Activated T-cell treated with anti-CD3 and anti-CD28 coated beads for 1 hour (primary cell): ENCODE data around the gene SLC16A6.
"Not testable (repeated sequence)": the region's sequence is repeated elsewhere in the genome, so short reads cannot be mapped to it uniquely, and the experiment has no call there.

Source experiments
- DNase-seq: peaks from one replicate; pipeline ENCODE4 v3.0.0-alpha.2; 2020; ENCODE audit warnings: low read depth

SLC16A6 gene

DNA sequence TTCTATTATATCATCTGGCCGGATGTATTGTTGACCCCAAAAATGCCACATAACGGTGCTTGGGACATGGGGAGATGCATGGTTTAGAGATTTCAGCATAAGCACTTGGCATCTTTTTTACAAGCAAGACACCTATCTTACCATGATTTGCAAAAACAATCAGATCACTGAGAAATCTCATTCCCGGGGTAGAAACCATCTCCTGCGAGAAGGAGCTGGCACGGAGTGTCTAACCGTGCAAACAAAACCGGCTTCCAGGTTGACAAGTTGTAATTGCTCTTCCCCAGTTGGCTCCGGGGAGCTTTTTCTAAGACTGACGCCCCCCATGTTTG, 1.0 kb downstream of the SLC16A6 start:
- DNase-seq = no peak

- DNase-seq = no peak
These were observed 1.5 kb downstream of the SLC16A6 start for GRCh38 chr17:68289473-68289872.

DNA sequence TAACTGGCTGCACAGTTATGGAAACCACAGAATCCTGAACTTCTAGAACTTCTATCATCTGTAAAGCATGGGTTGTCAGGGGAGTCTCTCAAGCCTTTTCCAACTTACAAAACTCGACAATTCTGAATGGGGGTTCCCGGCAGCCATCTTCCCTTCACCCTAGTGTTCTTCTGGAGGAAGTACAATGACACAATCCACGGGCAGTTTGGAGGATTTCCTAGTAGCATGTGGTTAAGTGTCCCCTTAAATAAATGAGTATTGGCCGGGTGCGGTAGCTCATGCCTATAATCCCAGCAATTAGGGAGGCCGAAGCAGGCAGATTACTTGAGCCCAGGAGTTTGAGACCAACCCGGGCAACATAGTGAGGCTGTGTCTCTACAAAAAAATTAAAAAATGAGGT, 2.1 kb downstream of the SLC16A6 start:
- no peak for DNase-seq

DNA sequence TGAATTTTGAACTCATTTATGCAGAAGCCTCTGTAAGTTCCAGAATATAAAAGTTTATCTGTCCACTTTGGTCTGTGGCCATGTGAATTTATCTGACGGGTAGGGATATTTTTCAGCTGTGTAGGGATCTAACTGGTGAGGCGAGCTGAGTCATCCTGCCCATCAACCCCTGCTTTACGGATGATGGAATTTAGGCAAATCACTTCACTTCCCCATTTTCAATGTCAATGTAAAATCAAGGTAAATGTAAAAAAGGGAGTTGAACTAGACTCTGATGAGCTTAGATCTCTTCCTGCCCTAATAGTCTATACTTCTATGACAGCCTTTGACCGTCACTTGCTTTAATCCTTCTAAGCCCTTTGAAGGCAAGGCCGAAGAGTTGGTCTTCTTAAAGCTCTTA, 2.6 kb downstream of the SLC16A6 start:
- no peak for DNase-seq

- DNase-seq = not testable (repeated sequence)
These were observed 9.0 kb downstream of the SLC16A6 start for GRCh38 chr17:68281965-68282364.

- no peak for DNase-seq
These were observed 13.1 kb downstream of the SLC16A6 start for GRCh38 chr17:68277807-68278206.

DNA sequence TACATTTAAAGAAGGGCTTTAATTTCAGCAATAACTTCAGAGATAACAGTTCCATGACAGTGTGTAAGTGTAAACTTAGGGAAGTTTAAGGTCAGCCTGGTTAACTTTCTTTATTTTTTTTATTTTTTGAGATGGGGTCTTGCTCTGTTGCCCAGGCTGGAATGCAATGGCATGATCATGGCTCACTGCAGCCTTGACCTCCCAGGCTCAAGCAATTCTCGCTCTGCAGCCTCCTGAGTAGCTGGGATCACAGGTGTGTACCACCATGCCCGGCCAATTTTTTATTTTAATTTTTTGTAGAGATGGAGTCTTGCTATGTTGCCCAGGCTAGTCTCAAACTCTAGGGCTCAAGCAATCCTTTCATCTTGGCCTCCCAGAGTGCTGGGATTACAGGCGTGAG, 14.6 kb downstream of the SLC16A6 start:
- DNase-seq = not testable (repeated sequence)

- DNase-seq = no peak
These were observed 17.2 kb downstream of the SLC16A6 start for GRCh38 chr17:68273722-68274121.

- not testable (repeated sequence) for DNase-seq
These were observed 25.1 kb downstream of the SLC16A6 start for GRCh38 chr17:68265833-68266232.

- DNase-seq = not testable (repeated sequence)
These were observed 27.7 kb downstream of the SLC16A6 start for GRCh38 chr17:68263101-68263681.

GRCh38 chr17:68262467-68262866, 28.5 kb downstream of the SLC16A6 start:
- not testable (repeated sequence) for DNase-seq

DNA sequence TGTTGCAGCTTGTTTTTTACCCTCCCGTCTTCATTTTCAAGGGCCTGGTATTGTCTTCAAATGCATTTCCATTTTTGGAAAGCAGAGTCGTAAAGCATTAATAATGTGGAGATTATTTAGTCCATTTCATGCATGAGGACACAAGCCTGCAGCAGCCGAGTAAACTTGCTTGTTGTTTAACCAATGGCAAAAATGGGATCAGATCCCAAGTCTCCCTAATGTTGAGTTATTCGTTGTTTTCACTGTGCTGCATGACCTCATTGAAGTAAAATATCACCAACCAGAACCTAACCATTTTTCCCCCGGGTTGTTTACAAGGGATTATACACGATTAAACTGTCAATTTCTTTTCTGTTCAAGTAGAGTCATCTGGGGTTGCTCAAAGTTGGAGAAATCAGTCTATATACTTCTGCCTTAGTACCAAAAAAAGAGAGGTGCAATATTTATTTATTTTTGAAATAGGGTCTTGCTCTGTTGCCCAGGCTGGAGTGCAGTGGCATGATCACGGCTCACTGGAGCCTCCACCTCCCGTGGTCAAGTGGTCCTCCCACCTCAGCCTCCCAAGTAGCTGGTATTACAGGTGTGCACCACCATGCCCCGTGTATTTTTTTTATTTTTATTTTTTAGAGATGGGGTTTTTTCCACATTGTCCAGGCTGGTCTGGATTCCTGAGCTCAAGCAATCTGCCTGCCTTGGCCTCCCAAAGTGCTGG, 30.7 kb downstream of the SLC16A6 start:
- no peak for DNase-seq

GRCh38 chr17:68259648-68259951, 31.3 kb downstream of the SLC16A6 start:
- DNase-seq = not testable (repeated sequence)

DNA sequence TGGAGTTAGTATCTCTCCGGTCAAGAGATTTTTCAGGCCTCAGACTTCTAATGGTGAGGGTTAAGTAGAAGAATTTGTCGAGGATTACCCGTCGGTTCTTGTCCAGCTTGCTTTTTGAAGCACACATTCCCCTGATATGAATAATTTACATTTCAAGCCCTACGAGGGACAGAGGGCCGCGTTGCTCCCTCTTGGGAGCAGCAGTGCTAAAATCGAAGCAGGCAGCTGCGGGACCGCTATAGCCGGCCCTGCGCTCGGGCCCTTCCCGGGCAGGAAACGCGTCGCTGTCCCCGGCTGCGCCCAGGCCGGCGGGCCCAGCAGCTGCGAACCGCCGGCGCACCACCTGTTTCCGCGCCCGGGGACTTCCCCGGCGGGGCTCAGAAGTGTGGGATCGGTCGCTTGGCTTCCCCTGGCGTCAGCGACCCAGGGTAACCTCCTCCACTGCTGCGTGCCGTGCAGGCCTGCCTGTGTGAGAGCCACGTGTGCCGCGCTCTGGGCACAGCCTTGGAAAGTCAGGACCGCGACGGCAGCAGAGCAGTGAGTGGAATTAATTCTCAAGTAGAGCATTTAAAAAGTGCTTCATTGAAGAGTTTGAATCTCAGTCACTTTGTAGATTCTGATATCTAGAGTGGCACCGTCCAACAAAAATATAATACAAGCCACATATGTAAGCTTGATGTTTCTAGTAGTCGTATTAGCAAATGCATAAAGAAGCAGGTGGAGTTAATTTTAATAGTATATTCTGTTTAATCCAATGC, 31.9 kb downstream of the SLC16A6 start:
- DNase-seq = peak; percentile 58

DNA sequence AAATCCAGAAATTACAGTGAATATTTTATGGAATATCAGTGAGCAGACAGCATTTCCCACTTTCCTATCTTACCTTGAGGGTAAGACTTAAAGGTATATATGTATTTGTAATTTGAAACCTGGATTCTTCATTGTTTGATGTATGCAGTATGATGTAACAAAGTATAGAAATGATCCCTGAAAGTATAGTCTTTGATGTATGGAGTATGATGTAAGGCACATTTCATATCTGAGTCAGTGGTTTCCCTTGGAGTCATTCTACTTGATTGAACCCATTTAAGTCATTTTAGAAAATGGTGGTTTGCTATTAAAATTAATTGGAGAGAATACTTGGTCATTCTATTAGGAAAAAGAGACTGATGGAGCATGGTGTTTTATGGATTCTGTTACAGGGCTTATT, 33.0 kb downstream of the SLC16A6 start:
- DNase-seq = no peak

- not testable (repeated sequence) for DNase-seq
These were observed 34.2 kb downstream of the SLC16A6 start for GRCh38 chr17:68256701-68257100.

GRCh38 chr17:68255731-68256538, 35.0 kb downstream of the SLC16A6 start:
- no peak for DNase-seq

- DNase-seq = no peak
These were observed 35.8 kb downstream of the SLC16A6 start for GRCh38 chr17:68255151-68255550.

DNA sequence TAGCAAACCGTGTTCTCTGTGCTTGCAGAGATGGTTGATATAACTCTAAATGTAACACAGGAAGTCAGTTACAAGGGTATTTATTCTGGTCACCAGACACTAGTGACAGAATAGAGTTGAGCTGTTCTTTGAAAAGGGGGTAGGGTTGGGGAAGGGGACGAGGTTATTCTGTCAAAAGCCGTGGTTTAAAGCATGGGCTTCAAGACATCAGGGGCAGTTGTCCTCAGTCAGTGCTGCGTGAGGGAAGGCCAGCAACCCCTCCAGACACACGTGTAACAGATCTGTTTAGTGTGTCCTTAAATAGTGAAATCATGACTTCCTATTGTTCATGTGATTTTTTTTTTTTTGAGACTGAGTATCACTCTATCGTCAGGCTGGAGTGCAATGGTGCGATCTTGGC, 37.5 kb downstream of the SLC16A6 start:
- DNase-seq = not testable (repeated sequence)

DNA sequence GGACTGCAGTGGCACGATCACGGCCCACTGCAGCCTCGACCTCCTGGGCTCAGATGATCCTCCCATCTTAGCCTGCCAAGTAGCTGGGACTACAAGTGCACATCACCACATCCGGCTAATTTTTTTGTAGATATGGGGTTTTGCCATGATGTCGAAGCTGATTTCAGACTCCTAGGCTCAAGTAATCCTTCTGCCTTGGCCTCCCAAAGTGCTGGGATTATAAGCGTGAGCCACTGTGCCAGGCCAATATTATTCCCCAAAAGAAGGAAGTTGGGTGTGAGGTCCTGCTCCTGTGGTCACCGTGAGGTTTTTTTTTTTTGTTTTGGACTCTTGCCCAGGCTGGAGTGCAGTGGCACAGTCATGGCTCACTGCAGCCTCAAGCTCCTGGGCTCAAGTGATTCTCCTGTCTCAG, 41.6 kb downstream of the SLC16A6 start:
- DNase-seq = no peak

DNA sequence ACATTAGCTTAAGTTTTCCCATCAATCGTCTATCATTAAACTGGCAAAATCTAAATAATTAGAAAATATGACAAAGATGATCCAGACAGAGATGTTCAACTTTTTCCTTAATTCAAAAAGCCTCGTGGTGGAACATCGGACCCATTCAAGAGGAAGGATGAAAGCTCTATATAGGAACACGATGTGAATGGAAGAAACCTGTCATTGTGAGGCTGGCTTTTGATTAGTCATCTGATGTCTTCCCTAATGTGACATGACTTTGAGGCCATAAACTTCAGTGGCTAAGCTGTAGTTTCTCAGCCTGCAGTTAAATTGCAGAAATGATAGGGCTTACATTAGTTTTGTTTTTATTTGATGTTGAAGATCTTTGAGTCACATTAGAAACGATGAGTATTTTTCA, 42.0 kb downstream of the SLC16A6 start:
- no peak for DNase-seq

GRCh38 chr17:68248199-68248825, 42.6 kb downstream of the SLC16A6 start:
- no peak for DNase-seq
